ENCODE measurements around the gene ARPC5L. TPM values are rescaled to one million over a fixed set of nuclear protein-coding genes. Genes with fewer than 3 reads are reported as not detected.

Gene ARPC5L
- total and polyA plus RNA-seq, 2 of the 13 experiments (the other 11 are each of a cell fraction or from before 2014, with no cell fraction given) = 29.9 to 33.8 TPM

DNA sequence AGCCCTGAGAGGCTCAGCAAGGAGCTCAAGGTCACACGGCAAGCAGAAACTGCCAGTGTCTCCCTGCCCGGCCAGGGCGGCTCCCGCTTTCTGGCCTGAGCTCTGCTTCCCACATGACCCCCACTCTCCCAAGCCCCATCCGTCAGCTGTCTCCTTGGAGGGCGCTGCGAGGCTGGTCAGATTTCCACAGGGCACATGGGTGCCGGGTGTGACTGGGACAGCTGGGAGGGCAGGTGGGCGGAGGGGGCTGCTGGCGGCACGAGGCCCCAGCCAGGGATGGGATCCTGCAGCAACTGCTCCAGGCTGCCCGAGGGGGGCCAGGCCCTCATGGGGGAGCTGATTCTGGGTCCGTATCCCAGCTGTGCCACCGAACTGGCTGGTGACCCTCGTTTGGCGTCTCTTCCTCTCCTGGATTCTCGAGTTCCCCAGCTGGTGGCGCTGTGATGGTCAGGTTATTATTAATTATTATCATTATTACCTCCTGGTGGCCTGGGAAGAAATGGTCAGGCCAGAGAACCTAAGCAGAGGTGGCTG, 21.6 kb upstream of the ARPC5L start (continued):
- TF ChIP-seq, protein P1, sequence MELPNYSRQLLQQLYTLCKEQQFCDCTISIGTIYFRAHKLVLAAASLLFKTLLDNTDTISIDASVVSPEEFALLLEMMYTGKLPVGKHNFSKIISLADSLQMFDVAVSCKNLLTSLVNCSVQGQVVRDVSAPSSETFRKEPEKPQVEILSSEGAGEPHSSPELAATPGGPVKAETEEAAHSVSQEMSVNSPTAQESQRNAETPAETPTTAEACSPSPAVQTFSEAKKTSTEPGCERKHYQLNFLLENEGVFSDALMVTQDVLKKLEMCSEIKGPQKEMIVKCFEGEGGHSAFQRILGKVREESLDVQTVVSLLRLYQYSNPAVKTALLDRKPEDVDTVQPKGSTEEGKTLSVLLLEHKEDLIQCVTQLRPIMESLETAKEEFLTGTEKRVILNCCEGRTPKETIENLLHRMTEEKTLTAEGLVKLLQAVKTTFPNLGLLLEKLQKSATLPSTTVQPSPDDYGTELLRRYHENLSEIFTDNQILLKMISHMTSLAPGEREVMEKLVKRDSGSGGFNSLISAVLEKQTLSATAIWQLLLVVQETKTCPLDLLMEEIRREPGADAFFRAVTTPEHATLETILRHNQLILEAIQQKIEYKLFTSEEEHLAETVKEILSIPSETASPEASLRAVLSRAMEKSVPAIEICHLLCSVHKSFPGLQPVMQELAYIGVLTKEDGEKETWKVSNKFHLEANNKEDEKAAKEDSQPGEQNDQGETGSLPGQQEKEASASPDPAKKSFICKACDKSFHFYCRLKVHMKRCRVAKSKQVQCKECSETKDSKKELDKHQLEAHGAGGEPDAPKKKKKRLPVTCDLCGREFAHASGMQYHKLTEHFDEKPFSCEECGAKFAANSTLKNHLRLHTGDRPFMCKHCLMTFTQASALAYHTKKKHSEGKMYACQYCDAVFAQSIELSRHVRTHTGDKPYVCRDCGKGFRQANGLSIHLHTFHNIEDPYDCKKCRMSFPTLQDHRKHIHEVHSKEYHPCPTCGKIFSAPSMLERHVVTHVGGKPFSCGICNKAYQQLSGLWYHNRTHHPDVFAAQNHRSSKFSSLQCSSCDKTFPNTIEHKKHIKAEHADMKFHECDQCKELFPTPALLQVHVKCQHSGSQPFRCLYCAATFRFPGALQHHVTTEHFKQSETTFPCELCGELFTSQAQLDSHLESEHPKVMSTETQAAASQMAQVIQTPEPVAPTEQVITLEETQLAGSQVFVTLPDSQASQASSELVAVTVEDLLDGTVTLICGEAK (IDR thresholded peaks at IDR 0.05) = no peak
- TF ChIP-seq, protein P1 (CRISPR knock-in tag; IDR thresholded peaks at IDR 0.05) = no peak
- TF ChIP-seq, protein P2, sequence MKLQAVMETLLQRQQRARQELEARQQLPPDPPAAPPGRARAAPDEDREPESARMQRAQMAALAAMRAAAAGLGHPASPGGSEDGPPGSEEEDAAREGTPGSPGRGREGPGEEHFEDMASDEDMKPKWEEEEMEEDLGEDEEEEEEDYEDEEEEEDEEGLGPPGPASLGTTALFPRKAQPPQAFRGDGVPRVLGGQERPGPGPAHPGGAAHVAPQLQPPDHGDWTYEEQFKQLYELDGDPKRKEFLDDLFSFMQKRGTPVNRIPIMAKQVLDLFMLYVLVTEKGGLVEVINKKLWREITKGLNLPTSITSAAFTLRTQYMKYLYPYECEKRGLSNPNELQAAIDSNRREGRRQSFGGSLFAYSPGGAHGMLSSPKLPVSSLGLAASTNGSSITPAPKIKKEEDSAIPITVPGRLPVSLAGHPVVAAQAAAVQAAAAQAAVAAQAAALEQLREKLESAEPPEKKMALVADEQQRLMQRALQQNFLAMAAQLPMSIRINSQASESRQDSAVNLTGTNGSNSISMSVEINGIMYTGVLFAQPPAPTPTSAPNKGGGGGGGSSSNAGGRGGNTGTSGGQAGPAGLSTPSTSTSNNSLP (IDR thresholded peaks at IDR 0.05; ENCODE audit: low read depth, low read length) = peak; percentile 96
- TF ChIP-seq NKX3-1 (CRISPR knock-in tag; IDR thresholded peaks at IDR 0.05) (no peak), ZKSCAN1 (IDR thresholded peaks at IDR 0.05; ENCODE audit: low read length) (no peak), ZFYVE20 (CRISPR knock-in tag; IDR thresholded peaks at IDR 0.05; ENCODE audit: borderline replicate concordance, low read depth) (no peak), ZNF619 (CRISPR knock-in tag; IDR thresholded peaks at IDR 0.05) (no peak), HNRNPL (IDR thresholded peaks at IDR 0.05; ENCODE audit: low read depth, low read length) (peak; percentile 46; the same call in 1 of the 2 replicates), ZNF317 (CRISPR knock-in tag; IDR thresholded peaks at IDR 0.05) (no peak)
- TF ChIP-seq, protein P3, sequence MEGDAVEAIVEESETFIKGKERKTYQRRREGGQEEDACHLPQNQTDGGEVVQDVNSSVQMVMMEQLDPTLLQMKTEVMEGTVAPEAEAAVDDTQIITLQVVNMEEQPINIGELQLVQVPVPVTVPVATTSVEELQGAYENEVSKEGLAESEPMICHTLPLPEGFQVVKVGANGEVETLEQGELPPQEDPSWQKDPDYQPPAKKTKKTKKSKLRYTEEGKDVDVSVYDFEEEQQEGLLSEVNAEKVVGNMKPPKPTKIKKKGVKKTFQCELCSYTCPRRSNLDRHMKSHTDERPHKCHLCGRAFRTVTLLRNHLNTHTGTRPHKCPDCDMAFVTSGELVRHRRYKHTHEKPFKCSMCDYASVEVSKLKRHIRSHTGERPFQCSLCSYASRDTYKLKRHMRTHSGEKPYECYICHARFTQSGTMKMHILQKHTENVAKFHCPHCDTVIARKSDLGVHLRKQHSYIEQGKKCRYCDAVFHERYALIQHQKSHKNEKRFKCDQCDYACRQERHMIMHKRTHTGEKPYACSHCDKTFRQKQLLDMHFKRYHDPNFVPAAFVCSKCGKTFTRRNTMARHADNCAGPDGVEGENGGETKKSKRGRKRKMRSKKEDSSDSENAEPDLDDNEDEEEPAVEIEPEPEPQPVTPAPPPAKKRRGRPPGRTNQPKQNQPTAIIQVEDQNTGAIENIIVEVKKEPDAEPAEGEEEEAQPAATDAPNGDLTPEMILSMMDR (CRISPR knock-in tag; IDR thresholded peaks at IDR 0.05) = peak; percentile 56
- TF ChIP-seq, protein P4, sequence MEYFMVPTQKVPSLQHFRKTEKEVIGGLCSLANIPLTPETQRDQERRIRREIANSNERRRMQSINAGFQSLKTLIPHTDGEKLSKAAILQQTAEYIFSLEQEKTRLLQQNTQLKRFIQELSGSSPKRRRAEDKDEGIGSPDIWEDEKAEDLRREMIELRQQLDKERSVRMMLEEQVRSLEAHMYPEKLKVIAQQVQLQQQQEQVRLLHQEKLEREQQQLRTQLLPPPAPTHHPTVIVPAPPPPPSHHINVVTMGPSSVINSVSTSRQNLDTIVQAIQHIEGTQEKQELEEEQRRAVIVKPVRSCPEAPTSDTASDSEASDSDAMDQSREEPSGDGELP (IDR thresholded peaks at IDR 0.05; ENCODE audit: borderline replicate concordance, low read depth) = peak; percentile 19; the same call in 1 of the 2 replicates
- TF ChIP-seq, protein P5, sequence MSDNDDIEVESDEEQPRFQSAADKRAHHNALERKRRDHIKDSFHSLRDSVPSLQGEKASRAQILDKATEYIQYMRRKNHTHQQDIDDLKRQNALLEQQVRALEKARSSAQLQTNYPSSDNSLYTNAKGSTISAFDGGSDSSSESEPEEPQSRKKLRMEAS (IDR thresholded peaks at IDR 0.05) = peak; percentile 9; the same call in 1 of the 2 replicates
- TF ChIP-seq, protein P6, sequence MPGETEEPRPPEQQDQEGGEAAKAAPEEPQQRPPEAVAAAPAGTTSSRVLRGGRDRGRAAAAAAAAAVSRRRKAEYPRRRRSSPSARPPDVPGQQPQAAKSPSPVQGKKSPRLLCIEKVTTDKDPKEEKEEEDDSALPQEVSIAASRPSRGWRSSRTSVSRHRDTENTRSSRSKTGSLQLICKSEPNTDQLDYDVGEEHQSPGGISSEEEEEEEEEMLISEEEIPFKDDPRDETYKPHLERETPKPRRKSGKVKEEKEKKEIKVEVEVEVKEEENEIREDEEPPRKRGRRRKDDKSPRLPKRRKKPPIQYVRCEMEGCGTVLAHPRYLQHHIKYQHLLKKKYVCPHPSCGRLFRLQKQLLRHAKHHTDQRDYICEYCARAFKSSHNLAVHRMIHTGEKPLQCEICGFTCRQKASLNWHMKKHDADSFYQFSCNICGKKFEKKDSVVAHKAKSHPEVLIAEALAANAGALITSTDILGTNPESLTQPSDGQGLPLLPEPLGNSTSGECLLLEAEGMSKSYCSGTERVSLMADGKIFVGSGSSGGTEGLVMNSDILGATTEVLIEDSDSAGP (CRISPR knock-in tag; IDR thresholded peaks at IDR 0.05; ENCODE audit: borderline replicate concordance) = peak; percentile 35; the same call in 1 of the 2 replicates
